ENCODE results near the gene DEPDC7.
"Not testable (repeated sequence)": the region's sequence is repeated elsewhere in the genome, so short reads cannot be mapped to it uniquely, and the experiment has no call there.

Gene DEPDC7

GRCh38 chr11:33015621-33016551 is at the start of gene DEPDC7:
TSS of gene DEPDC7 (plus strand) at chr11:33015878. CDS start at chr11:33015956, 78 bp downstream.
- Histone ChIP-seq H3K27ac (ENCODE audit: low read length) (no peak within 1 kb of the TSS), H3K36me3 (ENCODE audit: control insufficient read depth in 1 of 2, insufficient read depth in 2 of 2, low read length in 2 of 2) (no peaks in the 10 kb centered on the region), H3K9me3 (ENCODE audit: control insufficient read depth in 1 of 2, low read length in 2 of 2) (no peaks in the 10 kb centered on the region), H3K27me3 (ENCODE audit: low read depth, low read length) (no peaks in the 10 kb centered on the region), H3K4me1 (ENCODE audit: control insufficient read depth in 1 of 2, insufficient read depth in 2 of 2, low read length in 2 of 2) (peaks cover 0 to 7% of the 10 kb centered on the region in 2 donors), H3K4me3 (ENCODE audit: low read depth in 1 of 2, low read length in 2 of 2) (peak within 1 kb of the TSS; percentile 75 to 81)

GRCh38 chr11:32968541-32968940 is 47.1 kb upstream of the DEPDC7 start:
- Histone ChIP-seq H3K4me1 (ENCODE audit: control insufficient read depth in 1 of 2, insufficient read depth in 2 of 2, low read length in 2 of 2) (peaks cover 0 to 6% of the 10 kb centered on the region in 2 donors), H3K4me3 (ENCODE audit: low read depth in 1 of 2, low read length in 2 of 2) (no peak overlapping the region), H3K9me3 (ENCODE audit: control insufficient read depth in 1 of 2, low read length in 2 of 2) (no peaks in the 10 kb centered on the region), H3K27me3 (ENCODE audit: low read depth, low read length) (no peaks in the 10 kb centered on the region), H3K36me3 (ENCODE audit: control insufficient read depth in 1 of 2, insufficient read depth in 2 of 2, low read length in 2 of 2) (peaks cover 5 to 9% of the 10 kb centered on the region in 2 donors), H3K27ac (ENCODE audit: low read length) (no peak overlapping the region)

GRCh38 chr11:32972233-32972632 is 43.4 kb upstream of the DEPDC7 start:
- H3K4me1 ChIP-seq (ENCODE audit: control insufficient read depth in 1 of 2, insufficient read depth in 2 of 2, low read length in 2 of 2); H3K9me3 ChIP-seq (ENCODE audit: control insufficient read depth in 1 of 2, low read length in 2 of 2); H3K27me3 ChIP-seq (ENCODE audit: low read depth, low read length); H3K27ac ChIP-seq (ENCODE audit: low read length); H3K4me3 ChIP-seq (ENCODE audit: low read depth in 1 of 2, low read length in 2 of 2): not testable (repeated sequence)
- H3K36me3 ChIP-seq (ENCODE audit: control insufficient read depth in 1 of 2, insufficient read depth in 2 of 2, low read length in 2 of 2), result peaks cover 6 to 16% of the 10 kb centered on the region in 2 donors

GRCh38 chr11:32972781-32973180 is 42.9 kb upstream of the DEPDC7 start:
- H3K27ac ChIP-seq (ENCODE audit: low read length), result no peak overlapping the region
- H3K4me3 ChIP-seq (ENCODE audit: low read depth in 1 of 2, low read length in 2 of 2), result no peak overlapping the region
- peaks cover 6 to 22% of the 10 kb centered on the region in 2 donors for H3K36me3 ChIP-seq (ENCODE audit: control insufficient read depth in 1 of 2, insufficient read depth in 2 of 2, low read length in 2 of 2)
- H3K9me3 ChIP-seq (ENCODE audit: control insufficient read depth in 1 of 2, low read length in 2 of 2), result no peaks in the 10 kb centered on the region
- H3K27me3 ChIP-seq (ENCODE audit: low read depth, low read length), result no peaks in the 10 kb centered on the region
- H3K4me1 ChIP-seq (ENCODE audit: control insufficient read depth in 1 of 2, insufficient read depth in 2 of 2, low read length in 2 of 2), result peaks cover 0 to 6% of the 10 kb centered on the region in 2 donors

- Histone ChIP-seq H3K4me3 (ENCODE audit: low read depth in 1 of 2, low read length in 2 of 2) (no peak overlapping the region), H3K36me3 (ENCODE audit: control insufficient read depth in 1 of 2, insufficient read depth in 2 of 2, low read length in 2 of 2) (peaks cover 0 to 3% of the 10 kb centered on the region in 2 donors), H3K9me3 (ENCODE audit: control insufficient read depth in 1 of 2, low read length in 2 of 2) (no peaks in the 10 kb centered on the region), H3K27ac (ENCODE audit: low read length) (no peak overlapping the region), H3K4me1 (ENCODE audit: control insufficient read depth in 1 of 2, insufficient read depth in 2 of 2, low read length in 2 of 2) (no peaks in the 10 kb centered on the region), H3K27me3 (ENCODE audit: low read depth, low read length) (no peaks in the 10 kb centered on the region)
These were observed 33.1 kb upstream of the DEPDC7 start for GRCh38 chr11:32982626-32983025.

GRCh38 chr11:32983506-32983905 is 32.2 kb upstream of the DEPDC7 start:
- no peak overlapping the region for H3K27ac ChIP-seq (ENCODE audit: low read length)
- no peaks in the 10 kb centered on the region for H3K27me3 ChIP-seq (ENCODE audit: low read depth, low read length)
- no peaks in the 10 kb centered on the region for H3K4me1 ChIP-seq (ENCODE audit: control insufficient read depth in 1 of 2, insufficient read depth in 2 of 2, low read length in 2 of 2)
- H3K36me3 ChIP-seq (ENCODE audit: control insufficient read depth in 1 of 2, insufficient read depth in 2 of 2, low read length in 2 of 2), result no peaks in the 10 kb centered on the region
- H3K9me3 ChIP-seq (ENCODE audit: control insufficient read depth in 1 of 2, low read length in 2 of 2), result no peaks in the 10 kb centered on the region
- H3K4me3 ChIP-seq (ENCODE audit: low read depth in 1 of 2, low read length in 2 of 2), result no peak overlapping the region

- no peaks in the 10 kb centered on the region for H3K36me3 ChIP-seq (ENCODE audit: control insufficient read depth in 1 of 2, insufficient read depth in 2 of 2, low read length in 2 of 2)
- H3K4me1 ChIP-seq (ENCODE audit: control insufficient read depth in 1 of 2, insufficient read depth in 2 of 2, low read length in 2 of 2), result no peaks in the 10 kb centered on the region
- no peaks in the 10 kb centered on the region for H3K9me3 ChIP-seq (ENCODE audit: control insufficient read depth in 1 of 2, low read length in 2 of 2)
- no peak overlapping the region for H3K27ac ChIP-seq (ENCODE audit: low read length)
- H3K4me3 ChIP-seq (ENCODE audit: low read depth in 1 of 2, low read length in 2 of 2), result no peak overlapping the region
- H3K27me3 ChIP-seq (ENCODE audit: low read depth, low read length), result no peaks in the 10 kb centered on the region
These were observed 30.1 kb upstream of the DEPDC7 start for GRCh38 chr11:32985600-32985999.

GRCh38 chr11:32987851-32988250 is 27.8 kb upstream of the DEPDC7 start:
- Histone ChIP-seq H3K27ac (ENCODE audit: low read length) (no peak overlapping the region), H3K36me3 (ENCODE audit: control insufficient read depth in 1 of 2, insufficient read depth in 2 of 2, low read length in 2 of 2) (no peaks in the 10 kb centered on the region), H3K27me3 (ENCODE audit: low read depth, low read length) (no peaks in the 10 kb centered on the region), H3K9me3 (ENCODE audit: control insufficient read depth in 1 of 2, low read length in 2 of 2) (peaks cover 0 to 12% of the 10 kb centered on the region in 2 donors), H3K4me3 (ENCODE audit: low read depth in 1 of 2, low read length in 2 of 2) (no peak overlapping the region), H3K4me1 (ENCODE audit: control insufficient read depth in 1 of 2, insufficient read depth in 2 of 2, low read length in 2 of 2) (no peaks in the 10 kb centered on the region)

- no peak overlapping the region for H3K4me3 ChIP-seq (ENCODE audit: low read depth in 1 of 2, low read length in 2 of 2)
- peaks cover 0 to 15% of the 10 kb centered on the region in 2 donors for H3K9me3 ChIP-seq (ENCODE audit: control insufficient read depth in 1 of 2, low read length in 2 of 2)
- H3K27ac ChIP-seq (ENCODE audit: low read length), result no peak overlapping the region
- H3K4me1 ChIP-seq (ENCODE audit: control insufficient read depth in 1 of 2, insufficient read depth in 2 of 2, low read length in 2 of 2), result no peaks in the 10 kb centered on the region
- no peaks in the 10 kb centered on the region for H3K36me3 ChIP-seq (ENCODE audit: control insufficient read depth in 1 of 2, insufficient read depth in 2 of 2, low read length in 2 of 2)
- H3K27me3 ChIP-seq (ENCODE audit: low read depth, low read length), result no peaks in the 10 kb centered on the region
These were observed 25.2 kb upstream of the DEPDC7 start for GRCh38 chr11:32990481-32990880.

GRCh38 chr11:32991427-32991826 is 24.3 kb upstream of the DEPDC7 start:
- Histone ChIP-seq H3K27me3 (ENCODE audit: low read depth, low read length) (no peaks in the 10 kb centered on the region), H3K4me3 (ENCODE audit: low read depth in 1 of 2, low read length in 2 of 2) (no peak overlapping the region), H3K9me3 (ENCODE audit: control insufficient read depth in 1 of 2, low read length in 2 of 2) (peaks cover 0 to 15% of the 10 kb centered on the region in 2 donors), H3K4me1 (ENCODE audit: control insufficient read depth in 1 of 2, insufficient read depth in 2 of 2, low read length in 2 of 2) (no peaks in the 10 kb centered on the region), H3K36me3 (ENCODE audit: control insufficient read depth in 1 of 2, insufficient read depth in 2 of 2, low read length in 2 of 2) (no peaks in the 10 kb centered on the region), H3K27ac (ENCODE audit: low read length) (no peak overlapping the region)

- no peak overlapping the region for H3K4me3 ChIP-seq (ENCODE audit: low read depth in 1 of 2, low read length in 2 of 2)
- H3K4me1 ChIP-seq (ENCODE audit: control insufficient read depth in 1 of 2, insufficient read depth in 2 of 2, low read length in 2 of 2), result no peaks in the 10 kb centered on the region
- peaks cover 0 to 15% of the 10 kb centered on the region in 2 donors for H3K9me3 ChIP-seq (ENCODE audit: control insufficient read depth in 1 of 2, low read length in 2 of 2)
- H3K27ac ChIP-seq (ENCODE audit: low read length), result no peak overlapping the region
- no peaks in the 10 kb centered on the region for H3K27me3 ChIP-seq (ENCODE audit: low read depth, low read length)
- no peaks in the 10 kb centered on the region for H3K36me3 ChIP-seq (ENCODE audit: control insufficient read depth in 1 of 2, insufficient read depth in 2 of 2, low read length in 2 of 2)
These were observed 23.8 kb upstream of the DEPDC7 start for GRCh38 chr11:32991898-32992297.
